ENCODE results near the gene KLF16. TPM values are rescaled to one million over a fixed set of nuclear protein-coding genes. Genes with fewer than 3 reads are reported as not detected.
A peak's percentile ranks its signal among the peaks of the same experiment; 100 is the strongest.
"Not testable (repeated sequence)": the region's sequence is repeated elsewhere in the genome, so short reads cannot be mapped to it uniquely, and the experiment has no call there.

Gene KLF16
- total RNA-seq, 1 donor, result 10.4 TPM

- no peak for DNase-seq (ENCODE audit: low read depth)
- no peak for TF ChIP-seq CTCF (IDR thresholded peaks at IDR 0.05; ENCODE audit: insufficient read depth, low read depth, low read length)
- no peak overlapping the region for H3K4me3 ChIP-seq (ENCODE audit: low read depth, low read length)
These were observed 38.6 kb upstream of the KLF16 start for GRCh38 chr19:1901940-1902404.

DNA sequence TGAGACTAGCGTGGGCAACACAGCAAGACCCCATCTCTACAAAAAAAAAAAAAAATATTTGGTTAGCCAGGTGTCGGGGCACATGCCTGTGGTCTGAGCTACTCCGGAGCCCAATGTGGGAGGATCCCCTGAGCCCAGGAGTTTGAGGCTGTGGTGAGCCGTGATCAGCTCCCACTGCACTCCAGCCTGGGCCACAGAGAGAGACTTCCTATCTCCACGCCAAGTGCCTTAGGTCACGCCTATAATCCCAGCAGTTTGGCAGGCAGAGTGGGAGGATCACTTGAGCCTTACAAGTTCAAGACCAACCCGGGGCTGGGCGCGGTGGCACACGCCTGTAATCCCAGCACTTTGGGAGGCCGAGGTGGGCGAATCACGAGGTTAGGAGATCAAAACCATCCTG is 33.1 kb upstream of the KLF16 start:
- H3K4me3 ChIP-seq (ENCODE audit: low read depth, low read length), result no peak overlapping the region
- no peak for DNase-seq (ENCODE audit: low read depth)
- TF ChIP-seq CTCF (IDR thresholded peaks at IDR 0.05; ENCODE audit: insufficient read depth, low read depth, low read length), result no peak

GRCh38 chr19:1893791-1894190 is 30.4 kb upstream of the KLF16 start:
- no peak for TF ChIP-seq CTCF (IDR thresholded peaks at IDR 0.05; ENCODE audit: insufficient read depth, low read depth, low read length)
- H3K4me3 ChIP-seq (ENCODE audit: low read depth, low read length), result no peak overlapping the region
- no peak for DNase-seq (ENCODE audit: low read depth)

DNA sequence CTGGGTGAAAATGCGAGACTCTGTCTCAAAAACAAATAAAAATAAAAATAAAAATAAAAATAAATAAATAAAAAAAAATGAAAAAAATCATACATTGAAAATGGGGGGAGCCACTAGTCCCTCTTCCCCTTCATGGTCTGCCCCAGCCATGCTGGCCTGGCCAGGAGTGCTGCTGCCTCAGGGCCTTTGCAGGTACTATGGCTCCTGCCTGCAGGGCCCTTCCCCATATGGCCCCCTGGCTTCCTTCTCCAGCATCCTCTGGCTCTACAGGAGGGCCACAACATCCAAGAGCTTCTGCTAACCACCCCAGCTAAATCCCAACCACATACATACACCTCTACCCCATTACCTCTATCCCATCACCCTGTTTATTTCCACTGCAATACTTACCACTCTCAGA is 26.5 kb upstream of the KLF16 start:
- TF ChIP-seq CTCF (IDR thresholded peaks at IDR 0.05; ENCODE audit: insufficient read depth, low read depth, low read length), result no peak

DNA sequence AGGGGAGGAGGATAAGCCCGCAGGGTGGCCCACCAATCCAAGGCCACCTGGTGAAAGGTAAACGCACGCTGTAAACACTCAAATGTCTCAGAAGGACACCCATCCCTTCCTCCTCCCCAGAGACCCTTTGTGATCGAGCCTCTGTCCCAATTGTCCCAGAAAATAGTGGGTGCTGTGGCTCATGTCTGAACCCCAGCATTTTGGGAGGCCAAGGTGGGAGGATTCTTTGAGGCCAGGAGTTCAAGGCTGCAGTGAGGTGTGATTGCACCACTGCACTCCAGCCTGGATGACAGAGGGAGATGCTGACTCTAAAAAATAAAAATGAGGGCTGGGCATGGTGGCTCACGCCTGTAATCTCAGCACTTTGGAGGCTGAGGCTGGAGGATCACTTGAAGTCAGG is 25.0 kb upstream of the KLF16 start:
- no peak for TF ChIP-seq CTCF (IDR thresholded peaks at IDR 0.05; ENCODE audit: insufficient read depth, low read depth, low read length)
- no peak overlapping the region for H3K4me3 ChIP-seq (ENCODE audit: low read depth, low read length)
- DNase-seq (ENCODE audit: low read depth), result no peak

More for the DNA sequence above, 26.5 kb upstream of the KLF16 start:
- no peak overlapping the region for H3K4me3 ChIP-seq (ENCODE audit: low read depth, low read length)
- DNase-seq (ENCODE audit: low read depth), result no peak

- not testable (repeated sequence) for H3K4me3 ChIP-seq (ENCODE audit: low read depth, low read length); DNase-seq (ENCODE audit: low read depth)
These were observed 23.0 kb upstream of the KLF16 start for GRCh38 chr19:1886360-1886759.

DNA sequence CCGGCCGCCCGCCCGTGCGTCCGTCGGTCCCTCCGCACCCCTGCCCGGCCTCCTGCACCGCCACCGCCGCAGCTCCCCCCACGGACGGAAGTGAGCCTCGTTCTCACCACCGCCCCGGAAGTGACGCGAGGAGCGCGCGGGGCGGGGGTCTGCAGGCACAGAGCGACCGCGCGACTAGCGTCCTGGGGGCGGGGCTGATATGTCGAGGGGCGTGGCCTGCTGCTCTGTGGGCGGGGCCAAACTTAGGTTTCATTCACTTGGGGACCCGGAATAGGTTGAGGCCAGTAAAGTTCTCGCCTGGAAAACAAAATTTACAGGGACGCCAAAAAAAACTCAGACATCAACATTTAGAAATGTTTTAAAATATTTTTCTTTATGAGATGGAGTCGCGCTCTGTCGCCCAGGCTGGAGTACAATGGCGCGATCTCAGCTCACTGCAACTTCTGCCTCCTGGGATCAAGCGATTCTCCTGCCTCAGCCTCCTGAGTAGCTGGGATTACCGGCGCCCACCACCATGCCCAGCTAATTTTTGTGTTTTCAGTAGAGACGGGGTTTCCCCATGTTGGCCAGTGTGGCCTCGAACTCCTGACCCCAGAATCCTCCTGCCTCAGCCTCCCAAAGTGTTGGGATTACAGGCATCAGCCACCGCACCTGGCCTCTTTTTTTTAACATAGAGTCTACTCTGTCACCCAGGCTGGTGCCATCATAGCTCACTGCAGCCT is 22.2 kb upstream of the KLF16 start, which contains the start of gene ABHD17A:
Gene ABHD17A, minus strand, starts transcription at position 99 of the 722 bp plus-strand sequence. CDS start 3,930 bp downstream, outside the sequence.
- DNase-seq (ENCODE audit: low read depth), result peak; percentile 94
- H3K4me3 ChIP-seq (ENCODE audit: low read depth, low read length), result peak within 1 kb of the TSS; percentile 96

DNA sequence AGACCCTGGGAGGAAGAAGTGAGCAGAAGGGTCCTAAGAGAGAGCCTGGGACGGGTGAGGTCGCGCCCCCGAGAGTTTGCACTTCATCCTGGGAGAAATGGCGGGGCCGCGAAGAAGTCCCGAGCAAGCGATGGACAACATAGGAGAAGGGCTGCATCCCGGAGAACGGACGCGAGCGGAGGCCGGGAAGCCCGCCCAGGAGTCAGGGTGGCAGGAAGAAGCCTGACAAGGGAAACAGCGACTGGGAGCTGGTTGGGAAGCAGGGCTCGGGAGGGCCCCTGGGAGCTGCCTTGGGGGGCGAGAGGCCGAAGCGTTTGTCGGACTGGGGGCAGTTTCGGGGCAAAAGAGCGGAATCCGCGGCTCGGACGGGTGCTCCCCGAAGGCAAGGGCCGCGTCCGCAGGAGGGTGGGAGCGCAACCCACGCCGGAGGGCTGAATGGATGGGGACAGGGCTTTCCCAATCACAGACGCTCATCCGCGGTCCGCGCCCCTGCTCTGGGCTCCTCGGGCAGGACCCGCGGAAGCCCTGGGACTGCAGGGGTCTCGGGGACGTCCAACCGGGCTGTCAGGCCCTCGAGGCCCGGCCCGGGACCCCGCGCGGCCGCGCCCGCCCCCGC is 21.4 kb upstream of the KLF16 start:
- H3K4me3 ChIP-seq (ENCODE audit: low read depth, low read length), result peak overlapping the region; percentile 96
- no peak for TF ChIP-seq CTCF (IDR thresholded peaks at IDR 0.05; ENCODE audit: insufficient read depth, low read depth, low read length)
- no peak for DNase-seq (ENCODE audit: low read depth)
